Measurements from ENCODE around the gene METTL5.

Gene METTL5

DNA sequence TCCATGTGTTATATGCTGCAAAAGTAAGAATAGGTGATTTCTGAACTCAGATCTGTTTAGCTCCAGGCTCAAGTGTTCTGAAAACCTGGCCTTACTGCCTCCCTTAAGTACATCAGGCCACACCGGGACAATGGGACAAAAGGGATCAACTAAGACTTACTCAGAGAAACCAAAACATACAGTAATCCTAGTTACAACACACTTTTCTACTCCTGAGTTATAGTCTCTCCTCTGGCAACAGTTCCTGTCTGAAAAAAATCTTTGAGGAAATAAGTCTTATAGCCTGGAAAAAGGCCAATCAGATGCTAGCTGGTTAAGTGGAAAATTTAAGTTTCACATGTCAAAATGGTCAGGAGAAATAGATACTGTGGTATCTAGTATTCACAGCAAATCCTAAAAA, 5.6 kb downstream of the METTL5 start:
- TF ChIP-seq, protein P1, sequence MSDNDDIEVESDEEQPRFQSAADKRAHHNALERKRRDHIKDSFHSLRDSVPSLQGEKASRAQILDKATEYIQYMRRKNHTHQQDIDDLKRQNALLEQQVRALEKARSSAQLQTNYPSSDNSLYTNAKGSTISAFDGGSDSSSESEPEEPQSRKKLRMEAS (IDR thresholded peaks at IDR 0.05) = no peak
- TF ChIP-seq EP300 (IDR thresholded peaks at IDR 0.05; ENCODE audit: borderline replicate concordance) = no peak
- no peak for TF ChIP-seq CREB1 (IDR thresholded peaks at IDR 0.05; ENCODE audit: low read depth)
- TF ChIP-seq, protein P2, sequence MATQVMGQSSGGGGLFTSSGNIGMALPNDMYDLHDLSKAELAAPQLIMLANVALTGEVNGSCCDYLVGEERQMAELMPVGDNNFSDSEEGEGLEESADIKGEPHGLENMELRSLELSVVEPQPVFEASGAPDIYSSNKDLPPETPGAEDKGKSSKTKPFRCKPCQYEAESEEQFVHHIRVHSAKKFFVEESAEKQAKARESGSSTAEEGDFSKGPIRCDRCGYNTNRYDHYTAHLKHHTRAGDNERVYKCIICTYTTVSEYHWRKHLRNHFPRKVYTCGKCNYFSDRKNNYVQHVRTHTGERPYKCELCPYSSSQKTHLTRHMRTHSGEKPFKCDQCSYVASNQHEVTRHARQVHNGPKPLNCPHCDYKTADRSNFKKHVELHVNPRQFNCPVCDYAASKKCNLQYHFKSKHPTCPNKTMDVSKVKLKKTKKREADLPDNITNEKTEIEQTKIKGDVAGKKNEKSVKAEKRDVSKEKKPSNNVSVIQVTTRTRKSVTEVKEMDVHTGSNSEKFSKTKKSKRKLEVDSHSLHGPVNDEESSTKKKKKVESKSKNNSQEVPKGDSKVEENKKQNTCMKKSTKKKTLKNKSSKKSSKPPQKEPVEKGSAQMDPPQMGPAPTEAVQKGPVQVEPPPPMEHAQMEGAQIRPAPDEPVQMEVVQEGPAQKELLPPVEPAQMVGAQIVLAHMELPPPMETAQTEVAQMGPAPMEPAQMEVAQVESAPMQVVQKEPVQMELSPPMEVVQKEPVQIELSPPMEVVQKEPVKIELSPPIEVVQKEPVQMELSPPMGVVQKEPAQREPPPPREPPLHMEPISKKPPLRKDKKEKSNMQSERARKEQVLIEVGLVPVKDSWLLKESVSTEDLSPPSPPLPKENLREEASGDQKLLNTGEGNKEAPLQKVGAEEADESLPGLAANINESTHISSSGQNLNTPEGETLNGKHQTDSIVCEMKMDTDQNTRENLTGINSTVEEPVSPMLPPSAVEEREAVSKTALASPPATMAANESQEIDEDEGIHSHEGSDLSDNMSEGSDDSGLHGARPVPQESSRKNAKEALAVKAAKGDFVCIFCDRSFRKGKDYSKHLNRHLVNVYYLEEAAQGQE (IDR thresholded peaks at IDR 0.05; ENCODE audit: low read depth) = no peak
- no peak for TF ChIP-seq TAF1 (IDR thresholded peaks at IDR 0.05; ENCODE audit: low read depth)
- no peak for TF ChIP-seq RAD21 (IDR thresholded peaks at IDR 0.05; ENCODE audit: low read depth)
- no peak for TF ChIP-seq TEAD4 (IDR thresholded peaks at IDR 0.05)
- TF ChIP-seq EGR1 (IDR thresholded peaks at IDR 0.05) = no peak
- TF ChIP-seq YY1 (IDR thresholded peaks at IDR 0.05; ENCODE audit: low read depth) = no peak
- no peak for TF ChIP-seq ZBTB7A (IDR thresholded peaks at IDR 0.05; ENCODE audit: low read depth)
- no peak for TF ChIP-seq CEBPB (IDR thresholded peaks at IDR 0.05)
- no peak for TF ChIP-seq NFIC (IDR thresholded peaks at IDR 0.05)
- TF ChIP-seq FOXM1 (IDR thresholded peaks at IDR 0.05; ENCODE audit: borderline replicate concordance, low read depth) = no peak
- TF ChIP-seq TCF12 (IDR thresholded peaks at IDR 0.05; ENCODE audit: low read depth) = no peak
- TF ChIP-seq, protein P3, sequence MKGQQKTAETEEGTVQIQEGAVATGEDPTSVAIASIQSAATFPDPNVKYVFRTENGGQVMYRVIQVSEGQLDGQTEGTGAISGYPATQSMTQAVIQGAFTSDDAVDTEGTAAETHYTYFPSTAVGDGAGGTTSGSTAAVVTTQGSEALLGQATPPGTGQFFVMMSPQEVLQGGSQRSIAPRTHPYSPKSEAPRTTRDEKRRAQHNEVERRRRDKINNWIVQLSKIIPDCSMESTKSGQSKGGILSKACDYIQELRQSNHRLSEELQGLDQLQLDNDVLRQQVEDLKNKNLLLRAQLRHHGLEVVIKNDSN (IDR thresholded peaks at IDR 0.05) = no peak

DNA sequence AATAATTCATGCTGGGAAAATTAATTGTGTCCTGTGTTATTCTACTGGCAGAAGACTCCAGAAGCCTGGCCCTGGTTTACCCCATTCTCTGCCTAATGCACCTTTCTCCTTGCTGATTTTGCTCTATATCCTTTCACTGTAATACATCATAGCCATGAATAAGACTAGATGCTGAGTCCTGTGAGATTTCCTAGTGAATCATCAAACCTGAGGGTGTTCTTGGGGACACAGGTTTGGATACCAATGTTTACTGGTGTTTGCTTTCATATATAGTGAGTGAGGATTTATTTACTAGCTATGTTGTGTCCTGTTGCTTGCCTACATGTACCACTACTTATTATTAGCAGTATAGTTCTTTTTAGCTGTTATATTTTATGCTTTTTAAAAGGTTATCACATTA, 6.5 kb downstream of the METTL5 start:
- TF ChIP-seq ZBTB7A (IDR thresholded peaks at IDR 0.05; ENCODE audit: low read depth) (no peak), TCF12 (IDR thresholded peaks at IDR 0.05; ENCODE audit: low read depth) (no peak), CREB1 (IDR thresholded peaks at IDR 0.05; ENCODE audit: low read depth) (no peak), EP300 (IDR thresholded peaks at IDR 0.05; ENCODE audit: borderline replicate concordance) (no peak), FOXM1 (IDR thresholded peaks at IDR 0.05; ENCODE audit: borderline replicate concordance, low read depth) (no peak), TAF1 (IDR thresholded peaks at IDR 0.05; ENCODE audit: low read depth) (no peak), YY1 (IDR thresholded peaks at IDR 0.05; ENCODE audit: low read depth) (no peak), CEBPB (IDR thresholded peaks at IDR 0.05) (no peak), EGR1 (IDR thresholded peaks at IDR 0.05) (no peak), TEAD4 (IDR thresholded peaks at IDR 0.05) (no peak)
- TF ChIP-seq, protein P1 (IDR thresholded peaks at IDR 0.05) = no peak
- TF ChIP-seq, protein P3 (IDR thresholded peaks at IDR 0.05) = no peak

DNA sequence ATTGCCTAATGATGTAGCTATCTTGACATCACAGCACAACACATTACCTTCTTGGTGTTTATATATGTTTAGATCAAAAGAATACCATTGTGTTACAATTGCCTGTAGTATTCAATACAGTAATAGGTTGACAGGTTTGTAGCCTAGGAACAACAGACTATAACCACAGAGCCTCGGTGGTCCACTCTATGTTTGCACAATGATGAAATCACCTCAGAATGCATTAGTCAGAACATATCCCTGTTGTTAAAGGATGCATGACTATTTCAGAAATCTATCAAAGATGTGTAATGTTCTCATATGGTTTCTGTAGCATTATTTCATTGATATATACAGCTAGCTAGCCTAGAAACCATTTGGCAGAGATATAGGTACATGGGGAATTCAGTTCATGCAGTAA, 8.9 kb downstream of the METTL5 start:
- TF ChIP-seq CEBPB (IDR thresholded peaks at IDR 0.05) (no peak), NFIC (IDR thresholded peaks at IDR 0.05) (no peak), EP300 (IDR thresholded peaks at IDR 0.05; ENCODE audit: borderline replicate concordance) (no peak), CREB1 (IDR thresholded peaks at IDR 0.05; ENCODE audit: low read depth) (no peak), ZBTB7A (IDR thresholded peaks at IDR 0.05; ENCODE audit: low read depth) (no peak), FOXM1 (IDR thresholded peaks at IDR 0.05; ENCODE audit: borderline replicate concordance, low read depth) (no peak), EGR1 (IDR thresholded peaks at IDR 0.05) (no peak), TEAD4 (IDR thresholded peaks at IDR 0.05) (no peak)

DNA sequence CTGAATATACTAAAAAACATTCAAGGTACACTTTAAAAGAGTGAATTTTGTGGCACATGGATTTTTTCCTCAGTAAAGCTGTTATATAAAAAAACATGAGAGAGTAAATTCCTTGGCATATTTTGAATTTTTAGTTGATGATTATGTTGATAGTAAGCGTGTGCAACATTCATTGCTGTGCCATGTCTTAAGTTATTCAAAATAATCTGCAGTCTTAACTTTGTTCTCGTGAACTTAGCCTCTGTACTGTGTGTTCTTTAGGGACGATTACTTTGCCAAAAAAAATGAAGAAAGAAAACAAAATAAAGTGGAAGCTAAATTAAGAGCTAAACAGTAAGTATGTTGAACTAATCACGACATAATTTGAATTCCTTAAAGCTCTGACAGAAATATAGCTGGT, 16.5 kb downstream of the METTL5 start:
- TF ChIP-seq, protein P1 (IDR thresholded peaks at IDR 0.05) = no peak
- TF ChIP-seq CEBPB (IDR thresholded peaks at IDR 0.05) (no peak), RAD21 (IDR thresholded peaks at IDR 0.05; ENCODE audit: low read depth) (no peak), TEAD4 (IDR thresholded peaks at IDR 0.05) (no peak), YY1 (IDR thresholded peaks at IDR 0.05; ENCODE audit: low read depth) (no peak), ZBTB7A (IDR thresholded peaks at IDR 0.05; ENCODE audit: low read depth) (no peak), TAF1 (IDR thresholded peaks at IDR 0.05; ENCODE audit: low read depth) (no peak), FOXM1 (IDR thresholded peaks at IDR 0.05; ENCODE audit: borderline replicate concordance, low read depth) (no peak), EGR1 (IDR thresholded peaks at IDR 0.05) (no peak), TCF12 (IDR thresholded peaks at IDR 0.05; ENCODE audit: low read depth) (no peak), EP300 (IDR thresholded peaks at IDR 0.05; ENCODE audit: borderline replicate concordance) (no peak), NFIC (IDR thresholded peaks at IDR 0.05) (no peak), CREB1 (IDR thresholded peaks at IDR 0.05; ENCODE audit: low read depth) (no peak)
- TF ChIP-seq, protein P3 (IDR thresholded peaks at IDR 0.05) = no peak
- TF ChIP-seq, protein P2 (IDR thresholded peaks at IDR 0.05; ENCODE audit: low read depth) = no peak

DNA sequence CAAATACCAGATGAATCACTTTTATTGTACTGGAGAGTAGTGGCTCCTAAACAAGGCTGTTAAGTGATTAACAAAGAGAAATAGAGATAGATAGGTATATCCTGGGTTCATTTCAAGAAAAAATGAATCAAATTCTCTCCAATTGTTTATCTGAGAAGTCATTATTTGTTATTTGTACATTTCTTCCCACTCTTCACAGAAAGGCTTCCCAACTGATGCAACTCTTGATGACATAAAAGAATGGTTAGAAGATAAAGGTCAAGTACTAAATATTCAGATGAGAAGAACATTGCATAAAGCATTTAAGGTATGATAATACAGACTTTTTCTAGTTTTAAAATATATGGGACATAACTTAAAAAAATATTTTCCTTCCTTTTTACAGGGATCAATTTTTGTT, 18.1 kb downstream of the METTL5 start:
- TF ChIP-seq RAD21 (IDR thresholded peaks at IDR 0.05; ENCODE audit: low read depth) (no peak), TCF12 (IDR thresholded peaks at IDR 0.05; ENCODE audit: low read depth) (no peak), CREB1 (IDR thresholded peaks at IDR 0.05; ENCODE audit: low read depth) (no peak), EP300 (IDR thresholded peaks at IDR 0.05; ENCODE audit: borderline replicate concordance) (no peak), TAF1 (IDR thresholded peaks at IDR 0.05; ENCODE audit: low read depth) (no peak), EGR1 (IDR thresholded peaks at IDR 0.05) (no peak), YY1 (IDR thresholded peaks at IDR 0.05; ENCODE audit: low read depth) (no peak), FOXM1 (IDR thresholded peaks at IDR 0.05; ENCODE audit: borderline replicate concordance, low read depth) (no peak), ZBTB7A (IDR thresholded peaks at IDR 0.05; ENCODE audit: low read depth) (no peak)
- TF ChIP-seq, protein P2 (IDR thresholded peaks at IDR 0.05; ENCODE audit: low read depth) = no peak
- TF ChIP-seq, protein P3 (IDR thresholded peaks at IDR 0.05) = no peak

Measured in Ishikawa (cell line).